Esophagus muscularis mucosa (tissue), 3 donors: ENCODE results near the gene ADPGK.

Source experiments
- CTCF ChIP-seq, 3 experiments: fragments of 200-600 bp in 2 of 3; fragments of 450-650 bp in 1 of 3; sonication (generic) in 2 of 3; IDR thresholded peaks; one replicate each; pipeline ENCODE4 v1.5.1; 2017 to 2019; ENCODE audit warnings: antibody characterized with exemption in 3 of 3, mild to moderate bottlenecking in 2 of 3, moderate library complexity in 1 of 3
- POLR2AphosphoS5 ChIP-seq, 2 donors: sonication (generic); formaldehyde crosslinking; IDR thresholded peaks; one replicate each; pipeline ENCODE4 v1.6.1; 2017; ENCODE audit warnings: antibody characterized with exemption in 2 of 2

GRCh38 chr15:72732086-72732485 lies 51.5 kb downstream of the ADPGK start:
- TF ChIP-seq CTCF (IDR thresholded peaks at IDR 0.05) (no peak), POLR2AphosphoS5 (IDR thresholded peaks at IDR 0.05) (no peak)
